ENCODE data around the gene NPPB.

DNA sequence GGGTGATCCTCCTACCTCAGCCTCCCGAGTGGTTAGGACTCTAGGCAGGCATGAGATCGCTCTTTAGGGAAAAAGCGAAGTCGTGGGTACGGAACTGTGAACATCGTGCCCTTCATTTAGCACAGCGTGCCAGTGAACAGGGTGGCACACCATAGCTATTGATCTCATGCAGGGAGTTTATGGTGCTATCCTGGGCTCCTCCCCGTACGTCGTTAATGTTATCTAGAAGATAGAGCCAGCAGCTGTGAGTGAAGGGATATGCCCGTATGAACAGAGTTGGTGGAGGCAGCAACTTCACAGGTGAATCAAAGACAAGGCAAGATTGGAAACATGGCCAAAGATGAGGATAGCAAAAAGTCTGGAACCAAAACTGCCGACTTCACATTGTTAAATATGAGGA, 41.6 kb downstream of the NPPB start:
- TF ChIP-seq FOXA1 (IDR thresholded peaks at IDR 0.05) (no peak), NFRKB (IDR thresholded peaks at IDR 0.05) (no peak), HDGF (IDR thresholded peaks at IDR 0.05; ENCODE audit: borderline replicate concordance) (no peak), FOXM1 (IDR thresholded peaks at IDR 0.05; ENCODE audit: borderline replicate concordance) (no peak), FOXK2 (IDR thresholded peaks at IDR 0.05) (no peak), TARDBP (IDR thresholded peaks at IDR 0.05) (no peak), SP1 (IDR thresholded peaks at IDR 0.05) (no peak), CTBP1 (IDR thresholded peaks at IDR 0.05; ENCODE audit: borderline replicate concordance) (no peak), ARNT (IDR thresholded peaks at IDR 0.05) (no peak), BHLHE40 (IDR thresholded peaks at IDR 0.05; ENCODE audit: borderline replicate concordance) (no peak), ELF4 (IDR thresholded peaks at IDR 0.05) (no peak), ZNF384 (IDR thresholded peaks at IDR 0.05) (no peak)
- TF ChIP-seq, protein P1, sequence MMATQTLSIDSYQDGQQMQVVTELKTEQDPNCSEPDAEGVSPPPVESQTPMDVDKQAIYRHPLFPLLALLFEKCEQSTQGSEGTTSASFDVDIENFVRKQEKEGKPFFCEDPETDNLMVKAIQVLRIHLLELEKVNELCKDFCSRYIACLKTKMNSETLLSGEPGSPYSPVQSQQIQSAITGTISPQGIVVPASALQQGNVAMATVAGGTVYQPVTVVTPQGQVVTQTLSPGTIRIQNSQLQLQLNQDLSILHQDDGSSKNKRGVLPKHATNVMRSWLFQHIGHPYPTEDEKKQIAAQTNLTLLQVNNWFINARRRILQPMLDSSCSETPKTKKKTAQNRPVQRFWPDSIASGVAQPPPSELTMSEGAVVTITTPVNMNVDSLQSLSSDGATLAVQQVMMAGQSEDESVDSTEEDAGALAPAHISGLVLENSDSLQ (IDR thresholded peaks at IDR 0.05): no peak

All from HEK293T (cell line).